Measurements from ENCODE around the gene SULT1C4. TPM values are rescaled to one million over a fixed set of nuclear protein-coding genes. Genes with fewer than 3 reads are reported as not detected.

The SULT1C4 gene
- 2.1 and 2.9 TPM in 2 replicates for total RNA-seq (2021; fragmentation: NEBNext Ultra II Directional; extraction: Animal tissue kit (Norgen Biotek cat#: 25700))
- polyA plus RNA-seq (2011; rRNA removed): 1.5 and 1.6 TPM in 2 replicates
- 1.8 TPM for polyA plus RNA-seq (2011; cell fraction: cytosol; rRNA removed)
- polyA plus RNA-seq (2011; cell fraction: nucleus; rRNA removed): 1.6 TPM
- 1.7 to 2.7 TPM (median 2.2 TPM) in 4 replicates for polyA plus RNA-seq (2012, experiment 1 of 2)
- 0.87 TPM for polyA plus RNA-seq (2012, experiment 2 of 2)
- polyA plus RNA-seq (2013, experiment 1 of 2): 0.99 TPM
- polyA plus RNA-seq (2013, experiment 2 of 2): 1.0 TPM
- polyA minus RNA-seq (2011; rRNA and poly(A)+ RNA removed): 1.9 and 2.6 TPM in 2 replicates
- 1.0 TPM for polyA minus RNA-seq (2011; cell fraction: cytosol; rRNA and poly(A)+ RNA removed)
- 1.6 TPM for polyA minus RNA-seq (2011; cell fraction: nucleus; rRNA and poly(A)+ RNA removed)
- long read RNA-seq, experiment 1: 0 reads
- long read RNA-seq, experiment 2: 0 reads

DNA sequence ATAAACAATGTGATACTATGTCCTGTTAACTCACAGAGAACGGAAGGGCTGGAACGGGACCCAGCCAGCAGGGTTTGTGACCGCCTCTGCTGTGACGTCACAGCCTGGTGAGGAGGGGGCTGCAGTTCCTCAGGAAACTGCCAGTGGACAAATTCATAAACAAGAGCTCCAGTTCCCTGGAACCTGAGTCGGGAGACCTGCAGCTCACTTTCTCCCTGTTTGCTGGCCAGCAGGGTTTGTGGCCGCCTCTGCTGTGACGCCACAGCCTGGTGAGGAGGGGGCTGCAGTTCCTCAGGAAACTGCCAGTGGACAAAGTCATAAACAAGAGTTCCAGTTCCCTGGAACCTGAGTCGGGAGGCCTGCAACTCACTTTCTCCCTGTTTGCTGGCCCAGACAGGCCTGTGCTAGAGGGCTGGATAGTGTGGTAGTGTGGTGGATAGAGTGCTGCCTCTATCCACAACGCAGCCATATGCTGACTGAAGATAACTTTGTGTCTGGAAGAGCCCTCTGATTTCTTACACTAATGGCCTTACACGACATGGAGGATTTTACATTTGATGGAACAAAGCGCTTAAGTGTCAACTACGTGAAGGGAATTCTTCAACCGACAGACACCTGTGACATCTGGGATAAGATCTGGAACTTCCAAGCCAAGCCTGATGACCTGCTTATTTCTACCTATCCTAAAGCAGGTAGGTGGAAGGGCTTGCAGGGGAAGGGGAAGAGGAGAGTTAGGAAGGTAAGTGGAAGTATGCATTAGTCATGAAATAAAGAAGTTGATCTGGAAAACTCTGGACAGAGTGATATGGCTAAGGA is at the start of gene SULT1C4:
SULT1C4 (plus strand) TSS at position 140 of the 816 bp plus-strand sequence; CDS start at position 524, 384 bp downstream.
- Histone ChIP-seq H3K79me1 (ENCODE audit: low read depth, low read length) (no peaks in the 10 kb centered on the region), H3K4me1 (replicated peaks in 1 of 4; ENCODE audit: control insufficient read depth in 3 of 4, insufficient read depth in 4 of 4, low read length in 3 of 4) (peaks cover 0 to 14% (median 11%) of the 10 kb centered on the region in 4 experiments; a peak in 5 of 7 replicates), H3K4me3 (ENCODE audit: extremely low read depth in 1 of 4, insufficient read depth in 2 of 4, low read depth in 3 of 4, low read length in 4 of 4) (no peak within 1 kb of the TSS), H4K91ac (replicated peaks; ENCODE audit: insufficient read length, low read length) (no peak within 1 kb of the TSS), H4K20me1 (replicated peaks in 1 of 2; ENCODE audit: control insufficient read depth in 1 of 2, insufficient read depth in 2 of 2, low read length in 2 of 2) (no peaks in the 10 kb centered on the region), H2BK120ac (replicated peaks; ENCODE audit: low read depth, low read length) (no peak within 1 kb of the TSS), H3K4ac (replicated peaks; ENCODE audit: insufficient read length, low read depth, low read length) (no peak within 1 kb of the TSS), H3K14ac (ENCODE audit: insufficient read length) (no peak within 1 kb of the TSS), H3K79me2 (ENCODE audit: control insufficient read depth in 1 of 2, insufficient read depth in 2 of 2, low read length in 2 of 2) (no peaks in the 10 kb centered on the region), H3K27me3 (replicated peaks in 1 of 4; ENCODE audit: control insufficient read depth in 3 of 4, extremely low read depth in 1 of 4, insufficient read depth in 3 of 4, low read length in 3 of 4) (no peaks in the 10 kb centered on the region; a peak in 1 of 7 replicates), H2BK15ac (ENCODE audit: low read length) (no peak within 1 kb of the TSS), H4K5ac (ENCODE audit: insufficient read length, low read depth, low read length) (no peak within 1 kb of the TSS), H2BK12ac (ENCODE audit: low read depth, low read length) (peak within 1 kb of the TSS; percentile 5), H3K36me3 (ENCODE audit: control insufficient read depth in 2 of 4, insufficient read depth in 4 of 4, low read length in 3 of 4) (no peaks in the 10 kb centered on the region), H3K23ac (ENCODE audit: insufficient read length) (no peak within 1 kb of the TSS), H3K4me2 (ENCODE audit: insufficient read depth in 1 of 2, low read depth in 2 of 2, low read length in 2 of 2) (peak within 1 kb of the TSS in 1 of 2 experiments; percentile 30; a peak in 3 of 4 replicates), H2AFZ (ENCODE audit: low read length) (peak within 1 kb of the TSS; percentile 90), H3K23me2 (ENCODE audit: low read depth, low read length) (no peaks in the 10 kb centered on the region), H3K9me3 (ENCODE audit: insufficient read depth in 2 of 2, low read depth in 1 of 2, low read length in 1 of 2) (no peaks in the 10 kb centered on the region), H2AK5ac (ENCODE audit: low read depth, low read length) (no peak within 1 kb of the TSS), H3K27ac (ENCODE audit: low read depth, low read length) (no peak within 1 kb of the TSS; the same call in 1 of the 2 replicates), H3K9ac (replicated peaks in 1 of 4; ENCODE audit: extremely low read depth in 1 of 4, low read depth in 3 of 4, low read length in 3 of 4) (peak within 1 kb of the TSS in 1 of 4 experiments; percentile 23; a peak in 1 of 7 replicates), H2BK5ac (ENCODE audit: low read depth, low read length) (no peak within 1 kb of the TSS), H3K56ac (replicated peaks; ENCODE audit: insufficient read length, low read depth, low read length) (no peak within 1 kb of the TSS), H3K18ac (ENCODE audit: extremely low read depth, low read length) (0 out of 2 replicates have a peak within 1 kb of the TSS, but pooled peaks have one; percentile 39), H4K8ac (ENCODE audit: extremely low read depth, insufficient read depth, low read length) (peak within 1 kb of the TSS; percentile 69; the same call in 1 of the 2 replicates), H2BK20ac (ENCODE audit: low read length) (peak within 1 kb of the TSS; percentile 24; the same call in 1 of the 2 replicates)
- peak in 1 of 2 experiments; percentile 59 for DNase-seq (ENCODE audit: low read depth in 1 of 2, low spot score in 2 of 2)
- 77% methylated on average over 13 of the region's 13 CpGs; no CpG with 5 or more reads in 1 of the 2 experiments for WGBS, 2 experiments (ENCODE audit: extremely low coverage in 1 of 2, insufficient coverage in 1 of 2, insufficient read length in 1 of 2, insufficient replicate concordance in 2 of 2, low coverage in 1 of 2, low lambda C conversion rate in 2 of 2, missing lambda C conversion rate in 1 of 2)
- FAIRE-seq: no peak
- ChIA-PET POLR2A (ENCODE audit: partially characterized antibody) (no interaction called here), CTCF (ENCODE audit: partially characterized antibody) (interaction anchor here (1.5 kb wide), 2 partner anchors 12 to 18 kb away, joined by 5 read pairs; no protein-coding TSS in a partner anchor)
- TF ChIP-seq JUN (IDR thresholded peaks at IDR 0.05; ENCODE audit: low read depth, low read length) (no peak), SP4 (IDR thresholded peaks at IDR 0.05; ENCODE audit: low read length) (no peak), CHD2 (IDR thresholded peaks at IDR 0.05; ENCODE audit: low read length) (no peak), CREB1 (IDR thresholded peaks at IDR 0.05) (peak; percentile 79), TAF1 (IDR thresholded peaks at IDR 0.05; ENCODE audit: low read depth, low read length) (no peak), TEAD4 (IDR thresholded peaks at IDR 0.05; ENCODE audit: low read depth, low read length) (no peak), KDM1A (IDR thresholded peaks at IDR 0.05; ENCODE audit: borderline replicate concordance, low read length) (no peak), HDAC2 (IDR thresholded peaks at IDR 0.05; ENCODE audit: borderline replicate concordance in 1 of 2, low read depth in 2 of 2, low read length in 2 of 2) (no peak)

All from H1 (cell line).